Fibroblast of peridontal ligament (primary cell): Measurements from ENCODE around the gene CFL1.
"Not testable (repeated sequence)": the region's sequence is repeated elsewhere in the genome, so short reads cannot be mapped to it uniquely, and the experiment has no call there.

Source experiments
- DNase-seq: peaks from one replicate; pipeline ENCODE4 v3.0.0-alpha.2; 2010; ENCODE audit errors: extremely low read depth

The CFL1 gene

DNA sequence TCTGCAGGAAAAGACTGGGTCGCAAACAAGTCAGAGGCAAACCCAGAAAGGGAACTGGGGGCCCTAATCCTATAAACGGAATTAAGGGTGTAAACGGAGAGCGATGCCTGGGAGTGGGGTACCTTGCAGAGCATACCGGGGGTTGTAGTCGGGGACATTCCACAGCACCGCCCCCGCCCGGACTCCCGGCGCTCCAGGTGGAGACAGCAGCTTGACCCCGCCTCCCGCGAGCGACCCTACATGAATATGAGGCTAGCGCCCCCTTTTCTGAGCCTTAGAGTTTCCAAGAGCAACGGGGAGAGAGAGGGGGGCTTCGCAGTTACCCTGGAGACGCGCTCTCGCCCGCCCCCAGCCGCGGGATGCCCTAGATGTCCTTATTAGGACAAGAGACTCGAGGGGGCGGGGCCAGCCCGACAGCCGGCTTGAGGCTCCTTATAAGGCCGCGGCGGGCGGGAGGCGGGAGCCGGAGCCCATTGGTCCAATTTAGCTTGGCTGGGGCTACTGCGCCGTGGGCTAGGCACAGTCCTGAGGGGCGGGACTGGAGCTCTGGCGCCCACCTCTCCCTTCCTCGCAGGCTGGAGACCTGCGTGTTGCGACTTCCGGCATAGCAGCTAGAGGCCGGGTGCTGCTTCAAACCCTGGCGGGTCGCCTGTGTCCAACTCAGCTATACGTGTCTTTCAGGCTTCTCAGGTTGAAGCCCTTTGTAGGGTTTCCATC lies 1.3 kb upstream of the CFL1 start:
- DNase-seq = peak; percentile 97

DNA sequence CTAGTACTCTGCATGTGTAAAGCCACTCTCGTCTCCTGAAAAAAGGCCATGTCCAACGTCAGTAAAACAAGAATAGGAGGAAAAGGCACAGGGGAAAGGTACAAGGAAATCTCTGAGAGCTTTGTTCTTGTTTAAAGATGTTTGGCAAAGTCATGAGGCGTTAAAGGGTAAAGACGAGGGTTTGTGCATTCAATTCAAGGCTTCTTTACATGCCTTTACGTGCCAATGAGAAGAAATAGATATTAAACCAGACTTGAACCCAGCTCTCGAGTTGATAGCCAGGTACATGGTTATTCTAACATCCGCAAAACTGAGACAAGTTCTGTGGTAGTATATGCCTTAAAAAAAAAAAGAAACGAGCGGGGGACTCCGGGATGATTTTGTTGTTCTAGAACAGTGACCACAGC lies 704 bp upstream of the CFL1 start:
- DNase-seq = no peak

DNA sequence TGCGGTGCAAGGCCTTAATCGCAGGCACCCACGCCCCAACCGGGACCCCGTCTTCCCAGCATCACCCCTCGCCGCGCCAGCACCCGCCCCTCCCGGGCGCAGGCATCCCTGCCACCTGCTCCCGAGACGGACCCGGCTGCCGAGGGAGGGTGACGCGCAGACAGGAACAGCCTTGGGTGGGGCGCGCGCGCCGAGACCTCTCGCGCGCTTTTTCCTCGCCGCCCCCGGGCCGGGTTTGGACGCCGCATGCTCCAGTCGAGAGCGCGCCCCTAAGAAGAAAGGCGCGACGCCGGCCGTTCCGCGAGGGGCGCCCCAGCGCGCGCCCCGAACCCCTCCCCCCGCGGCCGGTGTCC lies 504 bp downstream of the CFL1 start:
- DNase-seq = no peak

DNA sequence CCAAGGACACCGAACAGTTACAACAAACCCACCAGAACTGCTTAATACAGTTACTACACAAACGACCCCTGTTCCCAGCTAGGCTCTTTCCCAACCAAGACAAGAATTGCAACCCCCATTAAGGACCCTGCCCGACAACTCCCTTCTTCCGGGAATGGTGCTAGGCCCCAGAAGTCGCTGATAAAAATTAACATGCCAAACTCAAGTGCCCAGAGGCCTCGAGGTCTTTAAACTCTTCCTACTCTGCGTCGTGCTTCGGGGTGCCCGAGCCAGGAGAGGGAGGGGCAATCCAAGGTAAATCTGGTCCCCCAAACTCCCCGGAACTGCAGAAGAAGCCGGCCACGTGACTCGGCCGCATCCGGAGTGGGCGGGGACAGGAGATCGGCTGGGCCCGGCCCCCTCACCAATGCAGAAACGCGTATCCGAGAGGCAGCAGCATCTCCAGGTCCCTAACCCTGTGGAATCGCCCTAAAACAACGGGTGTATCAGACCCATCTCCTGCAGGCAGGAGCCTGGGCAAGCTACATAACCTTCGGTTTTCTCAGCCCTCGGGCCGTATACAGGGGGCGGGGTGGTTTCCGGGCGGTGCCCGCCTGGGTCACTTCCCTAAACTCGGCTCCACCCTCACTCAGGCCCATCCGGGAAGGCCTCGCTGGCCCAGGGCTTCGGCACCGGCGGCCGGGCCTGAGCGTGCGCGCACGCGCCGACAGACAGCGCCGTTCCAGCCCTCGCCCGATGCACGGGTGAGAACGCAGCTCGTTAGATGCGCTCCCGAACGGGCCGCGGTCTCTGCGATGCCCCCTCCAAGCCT lies 1.1 kb downstream of the CFL1 start:
- DNase-seq = peak; percentile 51

DNA sequence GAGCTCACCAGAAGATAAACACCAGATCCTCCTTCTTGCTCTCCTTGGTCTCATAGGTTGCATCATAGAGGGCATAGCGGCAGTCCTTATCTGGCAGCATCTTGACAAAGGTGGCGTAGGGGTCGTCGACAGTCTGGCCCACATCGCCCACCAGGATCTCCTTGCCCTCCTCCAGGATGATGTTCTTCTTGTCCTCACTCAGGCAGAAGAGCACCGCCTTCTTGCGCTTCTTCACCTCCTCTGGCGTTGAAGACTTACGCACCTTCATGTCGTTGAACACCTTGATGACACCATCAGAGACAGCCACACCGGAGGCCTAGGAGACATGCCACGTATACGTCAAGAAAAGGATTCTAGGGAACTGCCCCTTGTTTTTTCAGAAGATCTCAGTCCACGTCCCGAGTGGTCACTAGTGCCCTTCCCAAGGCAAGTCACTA lies 2.0 kb downstream of the CFL1 start:
- no peak for DNase-seq

DNA sequence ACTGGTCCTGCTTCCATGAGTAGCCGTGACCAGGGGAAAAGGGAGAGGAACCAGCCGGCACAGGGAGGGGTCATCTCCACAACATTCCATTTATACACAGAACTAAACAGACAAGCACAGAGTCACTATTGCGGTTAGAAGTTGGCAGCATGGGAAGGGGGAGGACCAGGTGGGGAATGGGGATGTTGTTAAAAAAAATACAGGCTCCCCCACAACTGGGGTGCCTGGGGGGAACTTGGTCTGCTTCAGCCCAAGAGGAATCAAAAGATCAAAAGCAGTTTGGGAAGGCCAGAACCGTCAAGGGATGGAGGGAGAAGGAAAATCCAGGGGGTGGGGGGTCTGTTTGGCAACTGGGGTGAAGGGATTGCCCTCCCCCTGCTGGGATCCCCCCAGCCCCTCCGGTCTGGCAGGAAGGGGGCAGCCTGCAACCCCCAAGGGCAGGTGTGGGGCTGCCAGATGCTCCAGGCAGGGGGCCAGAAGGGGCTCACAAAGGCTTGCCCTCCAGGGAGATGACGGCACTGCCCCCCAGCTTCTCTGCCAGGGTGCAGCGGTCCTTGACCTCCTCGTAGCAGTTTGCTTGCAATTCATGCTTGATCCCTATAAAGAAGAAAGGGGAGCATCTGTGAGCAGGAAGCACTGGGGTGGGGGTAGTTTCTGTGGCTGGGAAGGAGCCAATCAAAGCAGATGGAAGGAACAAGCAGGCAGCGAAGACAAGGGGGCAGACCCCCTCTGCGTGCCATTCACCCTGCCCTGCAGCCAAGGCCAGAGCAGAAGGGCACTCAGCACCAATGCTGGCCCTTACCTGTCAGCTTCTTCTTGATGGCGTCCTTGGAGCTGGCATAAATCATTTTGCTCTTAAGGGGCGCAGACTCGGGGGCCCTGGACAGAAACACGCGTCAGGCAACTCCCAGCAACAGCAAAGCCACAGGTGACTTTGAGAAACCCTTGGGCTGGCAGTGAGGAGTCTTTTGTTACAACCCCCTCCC lies 2.8 kb downstream of the CFL1 start:
- DNase-seq = no peak

DNA sequence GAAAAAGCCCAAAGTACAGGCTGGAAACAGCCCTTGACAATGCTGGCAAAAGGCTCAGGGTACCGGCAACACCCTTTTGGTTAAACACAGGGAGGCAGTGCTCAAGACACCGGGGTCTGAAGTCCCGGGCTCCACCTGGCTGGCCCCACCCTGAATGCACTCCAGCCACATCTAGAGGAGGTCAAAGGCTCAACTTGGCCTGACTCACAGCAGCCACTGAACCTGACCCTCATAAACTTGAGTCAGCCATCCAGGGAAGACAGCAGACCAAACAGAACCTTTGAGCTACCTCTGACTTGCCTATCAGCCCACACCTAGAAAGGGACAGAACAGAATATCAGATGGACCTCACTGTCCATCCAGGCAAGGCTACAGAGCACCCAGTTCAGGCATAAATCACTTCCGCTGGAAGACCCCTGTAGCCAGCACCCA lies 3.8 kb downstream of the CFL1 start:
- no peak for DNase-seq

DNA sequence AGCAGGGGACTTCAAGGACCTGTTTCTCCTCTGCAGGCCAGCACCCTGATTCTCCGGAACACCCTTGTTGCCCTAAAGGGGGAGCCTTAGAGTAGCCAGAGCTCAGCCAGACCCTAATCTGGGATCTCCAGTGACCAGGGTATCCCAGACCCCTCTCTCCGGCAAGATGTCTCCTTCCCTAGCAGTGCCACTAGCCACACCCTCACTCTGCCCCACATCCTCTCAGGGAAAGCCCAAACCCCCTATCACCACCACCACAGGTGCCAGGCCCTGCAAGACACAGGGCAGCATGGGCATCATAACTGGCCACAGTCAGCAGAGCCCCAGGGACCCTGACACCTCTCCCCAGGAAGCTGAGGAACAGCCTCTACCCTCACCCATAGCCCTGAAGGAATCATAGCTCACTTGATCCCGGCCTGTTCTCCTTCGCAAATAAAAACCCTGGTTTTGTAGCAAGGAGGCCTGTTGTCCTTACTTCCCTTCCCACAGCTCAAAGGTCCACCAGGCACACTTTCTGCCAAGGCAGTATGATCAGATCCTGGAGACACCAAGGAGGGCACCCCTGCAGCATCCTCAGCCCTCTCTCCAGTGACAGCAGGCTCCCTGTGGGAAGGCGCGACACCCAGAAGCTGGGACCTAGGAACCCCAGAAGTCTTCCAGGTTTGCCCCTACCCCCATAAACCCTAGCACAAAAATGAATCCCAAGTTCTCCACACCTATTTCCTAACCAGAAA lies 4.6 kb downstream of the CFL1 start:
- DNase-seq = no peak

DNA sequence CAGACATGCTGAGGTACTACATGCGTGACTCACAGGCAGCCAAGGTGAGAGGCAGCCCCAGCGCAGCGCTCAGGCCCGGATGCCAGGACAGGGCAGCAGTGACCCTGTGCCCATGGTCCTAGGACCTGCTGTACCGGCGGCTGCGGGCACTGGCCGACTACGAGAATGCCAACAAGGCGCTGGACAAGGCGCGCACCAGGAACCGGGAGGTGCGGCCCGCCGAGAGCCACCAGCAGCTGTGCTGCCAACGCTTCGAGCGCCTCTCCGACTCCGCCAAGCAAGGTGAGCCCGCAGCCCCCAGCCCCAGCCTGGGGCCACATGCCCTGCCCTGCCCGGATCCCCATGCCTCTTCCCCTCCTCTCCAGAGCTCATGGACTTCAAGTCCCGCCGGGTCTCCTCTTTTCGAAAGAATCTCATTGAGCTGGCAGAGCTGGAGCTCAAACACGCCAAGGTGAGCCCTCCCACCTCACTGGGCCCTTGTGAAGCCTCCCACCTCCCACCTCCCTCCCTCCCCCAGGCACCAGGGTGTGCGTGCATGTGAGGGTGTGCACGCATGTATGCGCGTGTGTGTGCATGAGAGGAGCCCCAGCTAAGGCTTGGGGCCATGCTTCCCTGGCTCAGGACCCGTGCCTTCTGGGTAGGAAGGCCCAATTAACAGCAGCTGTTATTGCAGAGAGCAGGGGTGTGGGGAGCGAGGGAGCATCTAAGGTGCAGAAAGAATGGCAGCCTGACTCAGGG lies 5.3 kb downstream of the CFL1 start:
- no peak for DNase-seq

DNA sequence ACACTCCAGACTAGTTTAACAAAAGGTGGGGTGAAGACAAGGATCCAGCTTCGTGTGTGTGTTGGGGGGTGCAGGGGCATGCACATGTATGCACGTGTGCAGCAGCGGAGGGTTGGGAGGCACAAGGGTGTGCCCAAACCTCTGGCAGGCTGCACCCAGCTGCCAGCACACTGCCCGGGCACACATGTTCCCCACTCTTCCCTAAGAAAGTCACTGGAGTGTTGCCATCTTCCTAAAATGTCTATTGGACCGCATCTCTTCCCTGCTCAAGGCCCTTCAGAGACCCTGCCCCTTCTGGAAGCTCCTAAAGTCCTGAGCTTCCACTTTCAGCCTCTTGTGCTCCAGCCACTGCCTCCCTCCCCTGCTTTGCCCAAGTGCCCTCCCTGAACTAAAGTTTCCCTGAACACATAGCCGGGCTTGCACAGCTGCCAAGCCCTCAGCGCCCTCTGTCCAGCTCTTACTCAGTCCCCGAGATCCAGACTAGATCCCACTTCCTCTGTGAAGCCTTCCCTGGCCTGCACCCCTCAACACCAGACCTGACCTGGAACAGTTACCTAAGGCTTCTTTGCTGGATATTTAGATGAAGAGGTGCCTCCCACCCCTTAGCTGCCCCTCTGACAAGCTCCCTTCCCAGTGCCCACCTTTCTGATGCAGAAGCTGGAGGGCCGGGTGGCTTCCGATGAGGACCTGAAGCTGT lies 6.0 kb downstream of the CFL1 start:
- DNase-seq = no peak

DNA sequence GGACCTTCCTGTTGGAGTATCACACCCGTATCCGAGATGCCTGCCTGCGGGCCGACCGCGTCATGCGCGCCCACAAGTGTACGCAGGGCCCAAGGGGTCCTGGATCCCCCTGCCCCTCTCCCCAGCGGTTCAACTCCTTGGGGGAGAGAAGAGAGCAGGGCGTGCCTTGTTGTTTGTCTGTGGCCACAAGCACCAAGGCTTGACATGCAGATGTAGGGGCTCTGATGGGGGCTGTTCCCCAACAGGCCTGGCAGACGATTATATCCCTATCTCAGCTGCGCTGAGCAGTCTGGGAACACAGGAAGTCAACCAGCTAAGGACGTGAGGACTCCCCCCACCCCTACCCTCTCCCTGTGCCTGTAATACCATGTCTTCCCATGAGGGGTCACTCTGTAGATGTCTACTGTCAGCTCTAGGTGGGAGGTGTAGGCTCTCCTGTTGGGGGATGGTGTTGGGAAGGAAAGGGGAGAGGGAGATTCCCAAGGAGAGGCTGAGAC lies 6.8 kb downstream of the CFL1 start:
- no peak for DNase-seq

DNA sequence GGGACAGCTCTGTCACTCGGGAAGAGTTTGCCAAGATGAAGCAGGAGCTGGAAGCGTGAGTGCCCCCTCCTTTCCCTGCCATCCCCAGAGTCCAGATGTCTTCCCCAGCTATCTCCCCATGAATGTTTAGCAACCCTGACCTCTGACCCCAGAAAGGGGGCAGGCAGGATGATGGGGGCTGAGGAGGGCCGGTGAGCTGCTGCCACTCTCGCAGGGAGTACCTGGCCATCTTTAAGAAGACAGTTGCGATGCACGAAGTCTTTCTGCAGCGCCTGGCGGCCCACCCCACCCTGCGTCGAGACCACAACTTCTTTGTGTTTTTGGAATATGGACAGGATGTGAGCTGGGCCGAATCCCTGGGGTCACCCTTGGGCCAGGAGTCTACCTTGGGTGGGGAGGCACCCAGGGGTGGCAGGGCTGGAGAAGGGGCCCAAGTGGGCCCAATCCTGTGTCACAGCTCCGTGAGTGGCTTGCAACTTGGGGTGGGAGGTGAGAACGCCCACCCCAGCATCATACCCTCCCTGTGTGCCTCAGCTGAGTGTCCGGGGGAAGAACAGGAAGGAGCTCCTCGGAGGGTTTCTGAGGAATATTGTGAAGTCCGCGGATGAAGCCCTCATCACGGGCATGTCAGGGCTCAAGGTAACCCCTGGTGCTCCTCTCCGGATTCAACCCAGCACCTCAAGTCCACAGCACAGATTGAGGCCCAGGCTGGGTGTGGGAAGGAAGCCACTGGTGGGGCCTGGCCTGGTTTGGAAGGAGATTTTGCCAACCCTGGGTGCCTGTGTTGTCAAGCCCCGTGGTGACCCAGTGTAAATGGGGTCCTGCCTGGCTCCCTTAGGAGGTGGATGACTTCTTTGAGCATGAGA lies 7.5 kb downstream of the CFL1 start:
- no peak for DNase-seq

DNA sequence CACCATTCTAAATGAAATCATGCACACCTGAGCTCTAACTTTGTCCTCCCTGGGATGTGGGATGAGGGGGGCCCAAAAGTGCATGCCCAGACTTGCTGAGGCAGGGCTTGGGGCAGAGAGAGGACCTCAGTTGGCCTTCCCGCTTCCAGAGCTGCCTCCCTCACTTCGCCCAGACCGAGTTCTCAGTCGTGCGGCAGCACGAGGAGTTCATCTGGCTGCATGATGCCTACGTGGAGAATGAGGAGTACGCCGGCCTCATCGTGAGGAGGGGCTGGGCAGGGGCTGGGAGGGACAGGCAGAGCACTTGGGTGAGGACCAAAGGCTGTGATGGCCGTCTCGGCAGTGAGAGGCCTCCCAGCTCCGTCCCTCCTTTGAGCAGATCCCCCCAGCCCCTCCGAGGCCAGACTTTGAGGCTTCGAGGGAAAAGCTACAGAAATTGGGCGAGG lies 8.2 kb downstream of the CFL1 start:
- no peak for DNase-seq

DNA sequence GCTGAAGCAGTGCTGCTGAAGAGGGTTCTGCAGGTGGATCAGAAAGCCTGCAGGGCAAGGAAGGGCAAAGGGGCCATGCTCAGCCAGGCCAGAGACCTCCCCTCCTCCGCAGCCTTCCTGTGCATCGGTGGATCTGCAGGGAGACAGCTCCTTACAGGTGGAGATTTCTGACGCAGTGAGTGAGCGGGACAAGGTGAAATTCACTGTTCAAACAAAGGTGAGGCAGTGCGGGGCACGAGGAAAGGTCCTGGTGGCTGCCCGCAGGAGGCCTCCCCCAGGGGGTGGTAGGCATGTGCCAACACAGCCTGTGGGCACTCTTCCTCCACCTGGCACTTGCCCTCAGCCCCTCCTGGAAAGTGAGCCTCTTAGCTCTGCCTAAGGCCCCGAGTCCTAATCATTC lies 8.6 kb downstream of the CFL1 start:
- no peak for DNase-seq

DNA sequence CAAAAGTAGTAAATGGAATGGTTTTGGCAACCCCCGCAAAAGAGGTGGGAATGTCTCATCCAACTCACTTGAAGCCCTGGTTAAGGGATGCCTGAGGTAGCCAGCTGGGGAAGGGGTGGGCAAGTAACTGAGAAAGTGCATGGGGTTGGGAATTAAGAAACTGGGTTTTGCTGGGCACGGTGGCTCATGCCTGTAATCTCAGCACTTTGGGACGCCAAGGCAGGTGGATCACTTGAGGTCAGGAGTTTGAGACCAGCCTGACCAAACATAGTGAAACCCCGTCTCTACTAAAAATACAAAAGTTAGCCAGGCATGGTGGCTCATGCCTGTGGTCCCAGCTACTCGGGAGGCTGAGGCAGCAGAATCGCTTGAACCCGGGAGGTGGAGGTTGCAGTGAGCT lies 9.3 kb downstream of the CFL1 start:
- not testable (repeated sequence) for DNase-seq

DNA sequence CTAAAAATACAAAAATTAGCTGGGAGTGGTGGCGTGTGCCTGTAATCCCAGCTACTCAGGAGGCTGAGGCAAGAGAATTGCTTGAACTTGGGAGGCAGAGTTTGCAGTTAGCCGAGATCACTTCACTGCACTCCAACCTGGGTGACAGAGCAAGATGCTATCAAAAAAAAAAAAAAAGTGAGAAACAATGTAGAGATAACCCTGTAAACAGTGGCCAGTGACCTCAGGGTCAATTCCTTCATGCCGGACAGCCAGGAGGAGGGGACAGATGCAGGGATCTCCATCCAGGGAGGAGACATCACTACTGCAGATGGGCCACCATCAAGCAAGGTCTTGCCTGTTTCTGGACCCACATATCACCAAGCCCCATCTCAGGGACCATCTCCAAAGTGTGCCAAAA lies 10.2 kb downstream of the CFL1 start:
- no peak for DNase-seq

DNA sequence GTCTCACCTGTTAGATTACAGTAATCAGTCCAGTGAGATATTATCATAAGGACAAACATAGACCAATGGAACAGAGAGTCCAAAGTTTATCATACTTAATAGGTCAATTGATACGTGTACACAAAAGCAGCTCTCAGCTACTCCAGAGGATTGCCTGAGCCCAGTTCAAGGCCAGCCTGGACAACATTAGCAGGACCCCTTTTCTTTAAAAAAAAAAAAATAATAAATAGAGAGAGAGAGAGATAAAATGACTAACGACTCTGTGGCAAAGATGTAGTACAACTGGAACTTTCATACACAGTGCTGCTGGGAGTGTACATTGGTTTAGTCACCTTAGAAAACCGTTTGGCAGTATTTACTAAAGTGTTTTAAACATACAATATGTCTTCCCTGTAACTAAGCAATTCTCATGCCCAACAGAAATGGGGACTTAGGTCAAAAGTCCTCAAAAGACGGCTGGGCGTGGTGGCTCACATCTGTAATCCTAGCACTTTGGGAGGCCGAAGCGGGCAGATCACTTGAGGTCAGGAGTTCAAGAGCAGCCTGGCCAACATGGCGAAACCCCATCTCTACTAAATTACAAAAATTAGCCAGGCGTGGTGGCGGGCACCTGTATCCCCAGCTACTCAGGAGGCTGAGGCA lies 13.6 kb downstream of the CFL1 start:
- no peak for DNase-seq

DNA sequence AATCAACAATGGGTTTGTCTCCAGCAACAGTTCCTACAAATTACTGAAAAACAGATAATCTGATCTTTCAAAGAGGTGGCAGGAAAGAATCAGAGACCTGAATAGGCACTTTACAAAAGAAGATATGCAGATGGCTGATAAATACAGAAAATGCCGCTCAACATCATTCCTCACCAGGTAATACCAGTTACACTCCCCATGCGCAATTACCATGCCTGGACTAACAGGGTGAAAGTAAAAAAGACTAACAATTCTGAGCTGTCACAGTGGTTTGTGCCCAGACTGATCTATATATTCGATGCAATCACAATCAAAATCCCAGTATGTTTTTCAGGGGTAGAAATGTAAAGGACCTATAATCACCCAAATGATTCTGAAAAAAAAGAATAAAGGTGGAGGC lies 14.2 kb downstream of the CFL1 start:
- DNase-seq = no peak
